Astrocyte of the spinal cord (primary cell): Measurements from ENCODE around the gene NKX2-3.

ENCODE experiments used
- DNase-seq: peaks from one replicate; pipeline ENCODE4 v3.0.0; 2011; ENCODE audit warnings: low read depth, low spot score
- H3K4me3 ChIP-seq: 2 replicates; pipeline ENCODE4 v1.5.1; 2011; ENCODE audit warnings: low read depth, mild to moderate bottlenecking, low read length, moderate library complexity
- in situ Hi-C: cut with HindIII; loops from 2 replicates; pipeline ENCODE4 v1.10.0; 2017; ENCODE audit warnings: low sequenced_read_pairs
- TF ChIP-seq, protein P1 (sequence below): IDR thresholded peaks from 2 replicates; pipeline ENCODE4 v1.5.1; 2012; ENCODE audit warnings: low read depth, mild to moderate bottlenecking, low read length, inconsistent platforms

NKX2-3 gene

DNA sequence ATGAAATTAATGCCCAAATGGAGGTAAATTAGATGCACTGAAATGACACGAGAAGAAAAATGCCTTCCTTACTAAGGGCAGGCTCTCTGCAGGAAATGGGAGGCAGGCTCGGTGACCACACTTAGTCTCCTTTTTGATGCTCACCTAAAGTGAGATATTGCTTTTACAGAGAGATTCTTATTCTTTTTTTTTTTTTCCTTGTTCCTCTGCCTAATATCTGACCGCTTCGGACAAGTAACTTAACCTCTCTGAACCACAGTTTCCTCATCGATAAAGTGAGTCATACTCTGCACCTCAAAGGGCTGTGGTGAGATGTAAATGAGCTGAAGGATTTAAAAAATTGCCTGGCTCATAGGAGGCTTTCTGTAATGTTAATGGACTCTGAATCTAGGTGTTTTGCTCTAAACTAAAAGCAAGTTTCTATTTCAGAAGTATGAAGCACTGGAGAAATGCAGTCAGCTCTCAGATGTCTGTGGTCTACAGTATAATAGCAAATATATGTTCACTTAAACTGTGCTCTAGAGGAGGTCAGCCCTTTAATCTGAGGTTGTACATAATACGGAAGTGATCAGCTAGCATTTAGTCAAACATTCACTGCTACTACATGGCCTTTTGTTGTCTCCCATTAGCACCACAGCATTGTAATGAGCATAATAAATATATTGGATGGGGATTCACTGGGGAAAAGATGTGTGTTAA is 23.2 kb downstream of the NKX2-3 start:
- H3K4me3 ChIP-seq, result no peak overlapping the region
- in situ Hi-C loops, result no loop called here
- TF ChIP-seq, protein P1, sequence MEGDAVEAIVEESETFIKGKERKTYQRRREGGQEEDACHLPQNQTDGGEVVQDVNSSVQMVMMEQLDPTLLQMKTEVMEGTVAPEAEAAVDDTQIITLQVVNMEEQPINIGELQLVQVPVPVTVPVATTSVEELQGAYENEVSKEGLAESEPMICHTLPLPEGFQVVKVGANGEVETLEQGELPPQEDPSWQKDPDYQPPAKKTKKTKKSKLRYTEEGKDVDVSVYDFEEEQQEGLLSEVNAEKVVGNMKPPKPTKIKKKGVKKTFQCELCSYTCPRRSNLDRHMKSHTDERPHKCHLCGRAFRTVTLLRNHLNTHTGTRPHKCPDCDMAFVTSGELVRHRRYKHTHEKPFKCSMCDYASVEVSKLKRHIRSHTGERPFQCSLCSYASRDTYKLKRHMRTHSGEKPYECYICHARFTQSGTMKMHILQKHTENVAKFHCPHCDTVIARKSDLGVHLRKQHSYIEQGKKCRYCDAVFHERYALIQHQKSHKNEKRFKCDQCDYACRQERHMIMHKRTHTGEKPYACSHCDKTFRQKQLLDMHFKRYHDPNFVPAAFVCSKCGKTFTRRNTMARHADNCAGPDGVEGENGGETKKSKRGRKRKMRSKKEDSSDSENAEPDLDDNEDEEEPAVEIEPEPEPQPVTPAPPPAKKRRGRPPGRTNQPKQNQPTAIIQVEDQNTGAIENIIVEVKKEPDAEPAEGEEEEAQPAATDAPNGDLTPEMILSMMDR, result no peak
- DNase-seq, result no peak

- in situ Hi-C loops, result no loop called here
- TF ChIP-seq, protein P1, result no peak
- no peak for DNase-seq
- H3K4me3 ChIP-seq, result no peak overlapping the region
Observed at GRCh38 chr10:99557044-99557443, 24.3 kb downstream of the NKX2-3 start.

DNA sequence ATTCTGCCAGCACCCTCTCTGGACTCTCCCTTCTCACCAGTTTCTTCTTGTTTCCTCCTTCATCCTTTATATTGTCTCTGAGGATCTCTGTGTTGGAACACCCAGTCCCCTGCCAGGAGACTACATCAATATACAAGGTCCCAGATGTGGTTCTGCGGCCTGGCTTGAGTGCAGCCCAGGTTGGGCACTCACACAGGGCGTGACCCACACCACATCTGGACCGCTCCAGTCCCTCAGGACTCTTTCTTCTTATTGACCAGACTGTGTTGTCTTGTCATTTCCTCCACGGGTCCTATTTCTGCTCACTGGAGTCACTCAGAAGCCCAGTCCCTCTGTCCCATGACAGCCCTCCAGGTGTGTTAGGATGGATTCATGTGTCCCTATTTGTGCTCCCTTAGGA is 26.0 kb downstream of the NKX2-3 start:
- no peak for DNase-seq
- in situ Hi-C loops, result no loop called here
- TF ChIP-seq, protein P1, result no peak
- H3K4me3 ChIP-seq, result no peak overlapping the region

DNA sequence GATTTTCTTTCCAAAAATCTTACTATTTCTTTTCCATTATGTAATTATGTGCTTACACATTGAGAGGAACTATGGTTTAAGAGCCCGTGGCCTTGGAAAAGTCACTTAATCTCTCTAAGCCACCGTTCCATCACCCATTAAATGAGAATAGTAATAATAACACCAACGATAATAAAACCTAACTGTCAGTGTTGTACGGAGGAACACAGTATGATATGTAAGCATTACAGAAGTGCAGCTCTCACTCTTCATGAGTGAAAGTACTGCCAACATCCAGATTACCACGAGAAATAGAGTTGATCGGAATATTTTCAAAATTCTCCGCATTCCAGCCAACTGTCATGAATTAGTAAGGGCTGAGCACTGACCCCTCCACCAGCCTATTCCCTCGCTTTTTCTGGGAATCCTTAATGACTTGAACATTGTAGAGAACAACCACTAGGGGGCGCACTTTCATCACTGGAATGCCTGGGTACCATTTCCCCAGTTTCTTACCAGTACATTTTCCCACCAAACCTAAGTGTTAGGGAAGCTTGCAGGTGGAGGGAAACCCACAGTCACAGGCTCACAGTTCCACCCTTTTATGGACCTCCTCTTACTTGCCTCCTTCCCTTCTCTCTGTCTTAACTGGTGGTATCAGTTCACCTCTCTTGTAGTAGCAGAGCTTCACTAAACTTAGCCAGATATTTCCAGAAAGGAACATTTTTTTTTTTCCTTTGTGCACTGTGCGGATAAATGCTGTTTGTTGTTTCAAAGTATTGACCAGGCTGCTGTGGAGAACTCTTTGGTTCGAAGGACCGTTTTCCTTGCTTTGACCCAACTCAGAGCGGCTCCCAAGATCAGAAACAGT is 27.8 kb downstream of the NKX2-3 start:
- H3K4me3 ChIP-seq, result no peak overlapping the region
- DNase-seq, result peak; percentile 23
- TF ChIP-seq, protein P1, result peak; percentile 63
- in situ Hi-C loops, result no loop called here

DNA sequence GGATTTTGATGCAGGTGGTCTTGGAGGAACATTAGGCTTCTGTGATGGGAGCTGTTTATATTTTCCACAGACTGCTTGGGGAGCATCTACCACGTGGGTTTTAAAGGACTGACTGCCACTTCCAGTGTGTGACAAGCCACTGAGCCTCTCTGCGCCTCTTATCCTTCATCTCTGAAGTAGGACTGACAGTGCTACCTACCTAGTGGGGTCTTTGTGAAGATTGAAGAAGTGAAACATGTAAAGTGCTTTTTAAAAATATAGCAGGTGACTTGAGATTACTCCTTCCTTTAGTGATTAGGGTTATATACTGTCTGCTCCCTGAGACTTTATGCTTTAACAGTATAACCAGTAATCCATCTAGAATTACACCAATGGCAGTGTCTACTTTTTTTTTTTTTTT is 29.9 kb downstream of the NKX2-3 start:
- H3K4me3 ChIP-seq, result no peak overlapping the region
- in situ Hi-C loops, result no loop called here
- no peak for DNase-seq
- TF ChIP-seq, protein P1, result no peak

- no peak overlapping the region for H3K4me3 ChIP-seq
- no peak for DNase-seq
- TF ChIP-seq, protein P1, result no peak
- in situ Hi-C loops, result no loop called here
Observed at GRCh38 chr10:99564361-99564760, 31.6 kb downstream of the NKX2-3 start.
